HFF-Myc (cell line): ENCODE measurements around the gene GNG13.

Experiments
- DNase-seq: peaks from one replicate; pipeline ENCODE4 v3.0.0-alpha.2; 2011; ENCODE audit warnings: low read depth; ENCODE audit errors: extremely low read depth
- H3K4me3 ChIP-seq: replicated peaks from 2 replicates; pipeline ENCODE4 v1.5.1; 2011; ENCODE audit warnings: low read depth, mild to moderate bottlenecking, control low read depth, low read length
- CTCF ChIP-seq: IDR thresholded peaks from 2 replicates; pipeline ENCODE4 v1.5.1; 2012; ENCODE audit warnings: mild to moderate bottlenecking, low read depth, low read length, control low read depth; ENCODE audit errors: missing control alignments

The GNG13 gene

DNA sequence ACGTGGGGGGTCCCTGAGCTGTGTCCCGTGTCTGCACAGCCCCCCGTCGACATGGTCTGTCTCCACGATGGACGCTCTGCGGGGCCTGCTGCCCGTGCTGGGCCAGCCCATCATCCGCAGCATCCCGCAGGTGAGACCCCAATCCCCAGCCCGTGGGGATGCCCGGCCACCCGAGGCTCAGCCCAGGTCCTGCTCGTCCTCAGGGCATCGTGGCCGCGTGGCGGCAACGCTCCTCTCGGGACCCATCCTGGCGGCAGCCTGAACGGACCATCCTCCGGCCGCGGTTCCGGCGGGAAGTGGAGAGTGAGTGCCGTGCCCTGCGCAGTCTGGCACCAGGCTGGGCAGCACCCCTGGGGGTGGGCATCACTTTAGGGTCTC is 35.1 kb downstream of the GNG13 start:
- no peak for DNase-seq
- TF ChIP-seq CTCF = no peak
- no peak overlapping the region for H3K4me3 ChIP-seq

DNA sequence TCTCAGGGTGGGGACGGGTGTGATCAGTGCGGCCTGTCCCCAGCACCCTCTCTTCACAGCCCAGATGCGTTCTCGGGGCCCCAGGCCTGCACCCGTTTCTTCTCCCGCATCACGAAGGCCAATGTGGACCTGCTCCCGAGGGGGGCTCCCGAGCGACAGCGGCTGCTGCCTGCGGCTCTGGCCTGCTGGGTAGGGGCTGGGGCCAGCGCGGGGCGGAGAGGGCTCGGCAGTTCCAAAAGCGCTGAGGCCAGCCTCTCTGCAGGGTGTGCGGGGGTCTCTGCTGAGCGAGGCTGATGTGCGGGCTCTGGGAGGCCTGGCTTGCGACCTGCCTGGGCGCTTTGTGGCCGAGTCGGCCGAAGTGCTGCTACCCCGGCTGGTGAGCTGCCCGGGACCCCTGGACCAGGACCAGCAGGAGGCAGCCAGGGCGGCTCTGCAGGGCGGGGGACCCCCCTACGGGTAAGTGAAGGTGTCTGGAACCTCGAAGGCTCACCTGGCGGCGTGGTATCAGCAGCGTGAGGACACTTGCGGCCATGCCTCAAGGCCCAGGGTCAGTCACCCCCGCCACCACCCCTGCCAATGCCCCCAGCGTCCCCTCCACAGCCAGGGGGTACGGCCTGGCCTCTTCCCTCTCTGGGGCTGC is 35.6 kb downstream of the GNG13 start:
- H3K4me3 ChIP-seq = no peak overlapping the region
- no peak for TF ChIP-seq CTCF

GRCh38 chr16:764184-764750 is 36.3 kb downstream of the GNG13 start:
- DNase-seq = no peak
- no peak for TF ChIP-seq CTCF
- no peak overlapping the region for H3K4me3 ChIP-seq

More for the DNA sequence above, 35.6 kb downstream of the GNG13 start:
- DNase-seq = no peak

GRCh38 chr16:763369-764183 is 37.0 kb downstream of the GNG13 start:
- no peak overlapping the region for H3K4me3 ChIP-seq
- no peak for DNase-seq
- TF ChIP-seq CTCF = no peak

- no peak overlapping the region for H3K4me3 ChIP-seq
- DNase-seq = no peak
- no peak for TF ChIP-seq CTCF
These were observed 37.8 kb downstream of the GNG13 start for GRCh38 chr16:762595-763268.

- H3K4me3 ChIP-seq = no peak overlapping the region
- TF ChIP-seq CTCF = no peak
- no peak for DNase-seq
These were observed 38.7 kb downstream of the GNG13 start for GRCh38 chr16:761625-762513.
